ENCODE data around the gene PCMTD2.

PCMTD2 gene

GRCh38 chr20:64225171-64225595 lies 30.4 kb upstream of the PCMTD2 start:
- TF ChIP-seq CTCF (IDR thresholded peaks at IDR 0.05; ENCODE audit: low read depth, low read length, missing control alignments), result no peak
- in situ Hi-C loops (cut with HindIII; ENCODE audit: low pct_ligation_motif_present, low sequenced_read_pairs), result no loop called here
- peaks cover 2% of the 10 kb centered on the region for H3K27me3 ChIP-seq (replicated peaks)
- no peak overlapping the region for H3K27ac ChIP-seq
- no peak overlapping the region for H3K4me3 ChIP-seq (ENCODE audit: low read depth, low read length)
- no peaks in the 10 kb centered on the region for H3K36me3 ChIP-seq (replicated peaks)
- DNase-seq, result no peak

- no peak overlapping the region for H3K4me3 ChIP-seq (ENCODE audit: low read depth, low read length)
- no peak for TF ChIP-seq CTCF (IDR thresholded peaks at IDR 0.05; ENCODE audit: low read depth, low read length, missing control alignments)
- no peak for DNase-seq
- no peak overlapping the region for H3K27ac ChIP-seq
- H3K27me3 ChIP-seq (replicated peaks), result no peaks in the 10 kb centered on the region
- in situ Hi-C loops (cut with HindIII; ENCODE audit: low pct_ligation_motif_present, low sequenced_read_pairs), result no loop called here
- H3K36me3 ChIP-seq (replicated peaks), result no peaks in the 10 kb centered on the region
Measured at GRCh38 chr20:64225828-64226598, 29.5 kb upstream of the PCMTD2 start.

- DNase-seq, result no peak
- no peak overlapping the region for H3K27ac ChIP-seq
- no peak for TF ChIP-seq CTCF (IDR thresholded peaks at IDR 0.05; ENCODE audit: low read depth, low read length, missing control alignments)
- no peak overlapping the region for H3K4me3 ChIP-seq (ENCODE audit: low read depth, low read length)
- no peaks in the 10 kb centered on the region for H3K27me3 ChIP-seq (replicated peaks)
- in situ Hi-C loops (cut with HindIII; ENCODE audit: low pct_ligation_motif_present, low sequenced_read_pairs), result no loop called here
- no peaks in the 10 kb centered on the region for H3K36me3 ChIP-seq (replicated peaks)
Measured at GRCh38 chr20:64226686-64227580, 28.6 kb upstream of the PCMTD2 start.

GRCh38 chr20:64228086-64228653 lies 27.4 kb upstream of the PCMTD2 start:
- H3K27ac ChIP-seq, result no peak overlapping the region
- no peak for DNase-seq
- in situ Hi-C loops (cut with HindIII; ENCODE audit: low pct_ligation_motif_present, low sequenced_read_pairs), result no loop called here
- H3K36me3 ChIP-seq (replicated peaks), result no peaks in the 10 kb centered on the region
- no peak for TF ChIP-seq CTCF (IDR thresholded peaks at IDR 0.05; ENCODE audit: low read depth, low read length, missing control alignments)
- H3K27me3 ChIP-seq (replicated peaks), result no peaks in the 10 kb centered on the region
- H3K4me3 ChIP-seq (ENCODE audit: low read depth, low read length), result no peak overlapping the region

- no peaks in the 10 kb centered on the region for H3K36me3 ChIP-seq (replicated peaks)
- no peak overlapping the region for H3K4me3 ChIP-seq (ENCODE audit: low read depth, low read length)
- no peaks in the 10 kb centered on the region for H3K27me3 ChIP-seq (replicated peaks)
- no peak for TF ChIP-seq CTCF (IDR thresholded peaks at IDR 0.05; ENCODE audit: low read depth, low read length, missing control alignments)
- no peak for DNase-seq
- H3K27ac ChIP-seq, result no peak overlapping the region
- in situ Hi-C loops (cut with HindIII; ENCODE audit: low pct_ligation_motif_present, low sequenced_read_pairs), result no loop called here
Measured at GRCh38 chr20:64228751-64229506, 26.6 kb upstream of the PCMTD2 start.
